Parathyroid adenoma (tissue), 2 donors: ENCODE measurements around the gene FADS3.

Experiments used
- H2AFZ ChIP-seq: fragments of 300-600 bp; sonication (generic); one replicate; pipeline ENCODE4 v1.7.0; 2017; ENCODE audit warnings: antibody characterized with exemption, mild to moderate bottlenecking
- H3K27ac ChIP-seq: fragments of 300-600 bp; sonication (generic); one replicate; pipeline ENCODE4 v1.7.0; 2017
- H3K27me3 ChIP-seq: fragments of 300-600 bp; sonication (generic); one replicate; pipeline ENCODE4 v1.7.0; 2017; ENCODE audit warnings: low read length; ENCODE audit not compliant: control insufficient read depth, insufficient read depth
- H3K36me3 ChIP-seq: fragments of 300-600 bp; sonication (generic); one replicate; pipeline ENCODE4 v1.7.0; 2017; ENCODE audit warnings: low read length; ENCODE audit not compliant: control insufficient read depth, insufficient read depth
- H3K4me1 ChIP-seq: fragments of 300-600 bp; sonication (generic); one replicate; pipeline ENCODE4 v1.7.0; 2017; ENCODE audit warnings: control low read depth
- H3K4me2 ChIP-seq: fragments of 300-600 bp; sonication (generic); one replicate; pipeline ENCODE4 v1.7.0; 2017; ENCODE audit warnings: low read length
- H3K4me3 ChIP-seq: fragments of 300-600 bp; sonication (generic); one replicate; pipeline ENCODE4 v1.7.0; 2017; ENCODE audit warnings: low read depth, low read length
- H3K79me2 ChIP-seq: fragments of 300-600 bp; sonication (generic); one replicate; pipeline ENCODE4 v1.7.0; 2017; ENCODE audit warnings: control low read depth
- H3K9ac ChIP-seq: fragments of 300-600 bp; sonication (generic); one replicate; pipeline ENCODE4 v1.7.0; 2017; ENCODE audit warnings: mild to moderate bottlenecking
- H3K9me3 ChIP-seq: fragments of 300-600 bp; sonication (generic); one replicate; pipeline ENCODE4 v1.7.0; 2017; ENCODE audit warnings: low read length; ENCODE audit not compliant: control insufficient read depth
- CTCF ChIP-seq: fragments of 300-600 bp; sonication (generic); IDR thresholded peaks from one replicate; pipeline ENCODE4 v1.7.0; 2017; ENCODE audit warnings: antibody characterized with exemption, mild to moderate bottlenecking
- donor health status: primary hyperparathyroidism.

The FADS3 gene

GRCh38 chr11:61907871-61908729, 16.8 kb upstream of the FADS3 start:
- peak overlapping the region; percentile 51 for H3K27ac ChIP-seq
- no peak overlapping the region for H3K9ac ChIP-seq
- no peaks in the 10 kb centered on the region for H3K79me2 ChIP-seq
- H3K27me3 ChIP-seq, result no peaks in the 10 kb centered on the region
- H3K9me3 ChIP-seq, result no peaks in the 10 kb centered on the region
- peak overlapping the region; percentile 28 for H3K4me2 ChIP-seq
- peak overlapping the region; percentile 68 for H2AFZ ChIP-seq
- H3K4me3 ChIP-seq, result no peak overlapping the region
- no peaks in the 10 kb centered on the region for H3K36me3 ChIP-seq
- H3K4me1 ChIP-seq, result peaks cover 11% of the 10 kb centered on the region
- TF ChIP-seq CTCF, result no peak

GRCh38 chr11:61907282-61907681, 15.9 kb upstream of the FADS3 start:
- no peak for TF ChIP-seq CTCF
- H3K79me2 ChIP-seq, result no peaks in the 10 kb centered on the region
- no peaks in the 10 kb centered on the region for H3K36me3 ChIP-seq

GRCh38 chr11:61906522-61906909, 15.2 kb upstream of the FADS3 start:
- Histone ChIP-seq H2AFZ (no peak overlapping the region), H3K27me3 (no peaks in the 10 kb centered on the region), H3K9ac (no peak overlapping the region), H3K4me1 (peaks cover 11% of the 10 kb centered on the region), H3K4me3 (no peak overlapping the region), H3K9me3 (no peaks in the 10 kb centered on the region), H3K36me3 (no peaks in the 10 kb centered on the region), H3K4me2 (no peak overlapping the region), H3K79me2 (no peaks in the 10 kb centered on the region), H3K27ac (no peak overlapping the region)
- TF ChIP-seq CTCF, result no peak

More at GRCh38 chr11:61907282-61907681, 15.9 kb upstream of the FADS3 start:
- no peaks in the 10 kb centered on the region for H3K27me3 ChIP-seq
- H3K4me1 ChIP-seq, result peaks cover 11% of the 10 kb centered on the region
- no peak overlapping the region for H3K4me2 ChIP-seq
- H3K27ac ChIP-seq, result no peak overlapping the region
- no peak overlapping the region for H3K9ac ChIP-seq
- no peak overlapping the region for H3K4me3 ChIP-seq
- H2AFZ ChIP-seq, result no peak overlapping the region
- H3K9me3 ChIP-seq, result no peaks in the 10 kb centered on the region

- no peak overlapping the region for H3K4me3 ChIP-seq
- H3K27me3 ChIP-seq, result no peaks in the 10 kb centered on the region
- H3K4me1 ChIP-seq, result peaks cover 11% of the 10 kb centered on the region
- H3K79me2 ChIP-seq, result no peaks in the 10 kb centered on the region
- H3K36me3 ChIP-seq, result no peaks in the 10 kb centered on the region
- no peak for TF ChIP-seq CTCF
- no peak overlapping the region for H3K9ac ChIP-seq
- no peaks in the 10 kb centered on the region for H3K9me3 ChIP-seq
- no peak overlapping the region for H3K27ac ChIP-seq
- no peak overlapping the region for H2AFZ ChIP-seq
- no peak overlapping the region for H3K4me2 ChIP-seq
Measured at GRCh38 chr11:61905801-61906521, 14.6 kb upstream of the FADS3 start.
